Lung (tissue), 12 donors: ENCODE results near the gene SGCA. TPM values are rescaled to one million over a fixed set of nuclear protein-coding genes. Genes with fewer than 3 reads are reported as not detected.

ENCODE experiments used
- ATAC-seq: fragments of 200-7000 bp; cut with Tn5 transposase; one replicate; pipeline ENCODE4 v1.9.1; 2020; ENCODE audit warnings: moderate number of reproducible peaks; ENCODE audit not compliant: insufficient read depth, low FRiP score
- DNase-seq, 3 donors: peaks; one replicate each; pipeline ENCODE4 v3.0.0-alpha.2; 2013 to 2017
- H3K27ac ChIP-seq, 2 donors: one replicate each; pipeline ENCODE4 v1.5.1; 2013; ENCODE audit warnings: mild to moderate bottlenecking in 2 of 2, moderate library complexity in 2 of 2, control low read depth in 1 of 2, inconsistent platforms in 1 of 2, low read depth in 1 of 2, low read length in 1 of 2
- H3K27me3 ChIP-seq, 3 donors: one replicate each; pipeline ENCODE4 v1.5.1; 2013; ENCODE audit warnings: low read length in 2 of 3; ENCODE audit not compliant: control insufficient read depth in 3 of 3, insufficient read depth in 3 of 3
- H3K36me3 ChIP-seq, 4 donors: one replicate each; pipeline ENCODE4 v1.5.1; 2013; ENCODE audit warnings: low read length in 4 of 4, mild to moderate bottlenecking in 1 of 4, moderate library complexity in 1 of 4; ENCODE audit not compliant: control insufficient read depth in 4 of 4, insufficient read depth in 4 of 4
- H3K4me1 ChIP-seq, 5 donors: one replicate each; pipeline ENCODE4 v1.5.1; 2013; ENCODE audit warnings: low read length in 5 of 5, mild to moderate bottlenecking in 2 of 5, moderate library complexity in 1 of 5; ENCODE audit not compliant: control insufficient read depth in 5 of 5, insufficient read depth in 5 of 5
- H3K4me3 ChIP-seq: one replicate; pipeline ENCODE4 v1.5.1; 2013; ENCODE audit warnings: mild to moderate bottlenecking, control low read depth, moderate library complexity
- H3K9ac ChIP-seq, 2 donors: one replicate each; pipeline ENCODE4 v1.5.1; 2013; ENCODE audit warnings: low read length in 2 of 2, control low read depth in 1 of 2; ENCODE audit not compliant: insufficient read depth in 1 of 2
- H3K9me3 ChIP-seq, 4 donors: one replicate each; pipeline ENCODE4 v1.5.1; 2013; ENCODE audit warnings: low read length in 3 of 4, mild to moderate bottlenecking in 1 of 4, moderate library complexity in 1 of 4; ENCODE audit not compliant: control insufficient read depth in 4 of 4, insufficient read depth in 3 of 4
- CTCF ChIP-seq: IDR thresholded peaks from 2 replicates; pipeline ENCODE4 v1.5.1; 2012; ENCODE audit warnings: mild to moderate bottlenecking; ENCODE audit errors: control extremely low read depth, extremely low read depth
- WGBS, 2 donors: extraction: QIAGEN DNeasy Blood & Tissue Kit; methylation state at CpG; one replicate each; pipeline ENCODE4 v1.1.7; 2013; 5-methylcytosine and 5-hydroxymethylcytosine counted together
- polyA plus RNA-seq, 2 donors: library from polyadenylated mRNA; stranded (reverse); fragments of 200-250 nt; gene quantifications; one replicate each; pipeline ENCODE4 v1.2.1, GENCODE V29; 2013
- total RNA-seq, 2 donors: library from RNA; depleted of rRNA in 1 of 2; stranded (reverse); fragments of >200 nt in 1 of 2; gene quantifications; one replicate each; pipeline ENCODE4 v1.2.1, GENCODE V29; 2014 to 2021
- donor health status: control.
- donor health status: control.
- donor health status: Bipolar disorder and iron deficiency.
- donor health status: healthy.
- donor health status: DM: yes; HTN: yes; CAD: no.

The SGCA gene
- total and polyA plus RNA-seq, 4 donors = 5.0 to 19.4 (median 14.0) TPM

DNA sequence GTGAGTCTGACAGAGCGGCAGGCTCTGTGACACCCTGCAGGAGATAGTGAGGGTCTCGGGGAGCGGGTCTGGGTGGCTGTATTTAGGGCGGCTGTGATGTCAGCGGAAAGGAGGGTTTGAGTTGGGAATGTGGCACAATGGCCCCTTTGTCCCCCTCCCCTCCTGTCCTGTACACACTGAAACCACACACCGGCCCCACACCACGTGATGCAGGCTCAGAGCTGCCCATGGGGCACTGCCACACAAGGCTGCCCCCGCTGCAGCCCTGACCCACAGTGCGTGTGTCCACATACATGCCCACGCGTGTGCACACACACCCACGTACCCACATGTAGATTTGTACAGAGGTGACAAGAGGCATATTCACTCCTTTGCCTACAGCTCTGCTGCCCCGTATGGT lies 15.3 kb downstream of the SGCA start:
- peak in 2 of 3 donors; percentile 52 to 56 for DNase-seq
- Histone ChIP-seq H3K9ac (no peak overlapping the region), H3K27me3 (no peaks in the 10 kb centered on the region), H3K4me3 (no peak overlapping the region), H3K36me3 (peaks cover 0 to 5% (median under 1%) of the 10 kb centered on the region in 4 donors), H3K9me3 (no peaks in the 10 kb centered on the region), H3K4me1 (peaks cover 0 to 24% (median 11%) of the 10 kb centered on the region in 5 donors), H3K27ac (no peak overlapping the region)
- WGBS, 2 donors = 90 to 92% methylated on average over 12 to 13 of the region's 13 CpGs
- TF ChIP-seq CTCF = no peak
- ATAC-seq = no peak

- no peak for DNase-seq
- ATAC-seq = no peak
- Histone ChIP-seq H3K9ac (no peak overlapping the region), H3K36me3 (peaks cover 0 to 12% (median 6%) of the 10 kb centered on the region in 4 donors), H3K9me3 (no peaks in the 10 kb centered on the region), H3K27me3 (no peaks in the 10 kb centered on the region), H3K4me1 (peaks cover 0 to 24% (median 11%) of the 10 kb centered on the region in 5 donors), H3K27ac (no peak overlapping the region), H3K4me3 (no peak overlapping the region)
- 84 to 88% methylated on average over 12 of the region's 12 CpGs for WGBS, 2 donors
- no peak for TF ChIP-seq CTCF
Observed at GRCh38 chr17:50181591-50182560, 16.1 kb downstream of the SGCA start.

- Histone ChIP-seq H3K4me1 (peaks cover 0 to 18% (median 5%) of the 10 kb centered on the region in 5 donors), H3K36me3 (peaks cover 0 to 22% (median 11%) of the 10 kb centered on the region in 4 donors), H3K4me3 (no peak overlapping the region), H3K9me3 (no peaks in the 10 kb centered on the region), H3K27ac (no peak overlapping the region), H3K9ac (no peak overlapping the region), H3K27me3 (no peaks in the 10 kb centered on the region)
- DNase-seq (no peak), ATAC-seq (no peak)
- 86 to 87% methylated on average over 18 of the region's 18 CpGs for WGBS, 2 donors
- TF ChIP-seq CTCF = no peak
Observed at GRCh38 chr17:50182783-50183420, 17.1 kb downstream of the SGCA start.
